ENCODE measurements around the gene PLCH1.

DNA sequence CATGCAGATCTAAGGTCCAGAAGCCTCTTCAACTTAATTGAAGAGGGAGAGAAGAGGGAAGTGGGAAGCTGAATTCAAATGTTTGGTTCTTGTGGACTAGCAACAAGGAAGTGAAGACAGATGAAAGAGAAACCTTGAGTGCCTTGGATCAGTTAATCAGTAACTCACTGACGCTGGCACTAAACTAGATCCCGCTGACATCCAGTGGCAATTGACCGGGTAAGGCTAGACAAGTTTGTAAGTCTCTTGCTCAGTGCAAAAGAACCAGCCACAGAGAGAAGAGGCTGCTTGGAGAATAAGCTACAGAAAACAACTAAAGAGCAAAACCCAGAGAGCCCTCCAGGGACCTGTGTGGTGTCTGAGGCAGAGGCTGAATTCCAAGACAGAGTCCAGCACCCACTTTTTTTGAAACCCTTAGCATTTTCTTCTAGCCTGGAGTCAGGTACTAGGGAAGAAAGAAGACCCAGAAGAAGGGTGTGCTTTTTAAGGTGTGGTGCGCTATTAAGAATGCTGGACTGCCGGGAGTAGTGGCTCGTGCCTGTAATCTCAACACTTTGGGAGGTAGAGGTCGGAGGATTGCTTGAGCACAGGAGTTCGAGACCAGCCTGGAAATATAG lies 6.9 kb downstream of the PLCH1 start:
- TF ChIP-seq, protein P1, sequence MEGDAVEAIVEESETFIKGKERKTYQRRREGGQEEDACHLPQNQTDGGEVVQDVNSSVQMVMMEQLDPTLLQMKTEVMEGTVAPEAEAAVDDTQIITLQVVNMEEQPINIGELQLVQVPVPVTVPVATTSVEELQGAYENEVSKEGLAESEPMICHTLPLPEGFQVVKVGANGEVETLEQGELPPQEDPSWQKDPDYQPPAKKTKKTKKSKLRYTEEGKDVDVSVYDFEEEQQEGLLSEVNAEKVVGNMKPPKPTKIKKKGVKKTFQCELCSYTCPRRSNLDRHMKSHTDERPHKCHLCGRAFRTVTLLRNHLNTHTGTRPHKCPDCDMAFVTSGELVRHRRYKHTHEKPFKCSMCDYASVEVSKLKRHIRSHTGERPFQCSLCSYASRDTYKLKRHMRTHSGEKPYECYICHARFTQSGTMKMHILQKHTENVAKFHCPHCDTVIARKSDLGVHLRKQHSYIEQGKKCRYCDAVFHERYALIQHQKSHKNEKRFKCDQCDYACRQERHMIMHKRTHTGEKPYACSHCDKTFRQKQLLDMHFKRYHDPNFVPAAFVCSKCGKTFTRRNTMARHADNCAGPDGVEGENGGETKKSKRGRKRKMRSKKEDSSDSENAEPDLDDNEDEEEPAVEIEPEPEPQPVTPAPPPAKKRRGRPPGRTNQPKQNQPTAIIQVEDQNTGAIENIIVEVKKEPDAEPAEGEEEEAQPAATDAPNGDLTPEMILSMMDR (IDR thresholded peaks at IDR 0.05; ENCODE audit: low read length) = no peak
- TF ChIP-seq EZH2 (IDR thresholded peaks at IDR 0.05; ENCODE audit: borderline replicate concordance, low read length) = no peak
